Left cardiac atrium (tissue), 4 donors: ENCODE data around the gene CCNG1. TPM values are rescaled to one million over a fixed set of nuclear protein-coding genes. Genes with fewer than 3 reads are reported as not detected.
"Not testable (repeated sequence)": the region's sequence is repeated elsewhere in the genome, so short reads cannot be mapped to it uniquely, and the experiment has no call there.

Source experiments
- ATAC-seq, 2 donors: fragments of 200-7000 bp; cut with Tn5 transposase; one replicate each; pipeline ENCODE4 v1.9.1; 2020; ENCODE audit warnings: mild to moderate bottlenecking in 2 of 2, moderate library complexity in 2 of 2
- DNase-seq: peaks from one replicate; pipeline ENCODE4 v3.0.0-alpha.2; 2020
- intact Hi-C, 2 donors: fragments of 100-400 bp; cut with DNase I; formaldehyde crosslinking; loops; one replicate each; pipeline versions ENCODE4 v1.14.1 to v1.15.1; 2022 to 2023
- long read RNA-seq: library from polyadenylated mRNA; unstranded; transcript quantifications from one replicate; pipeline ENCODE4 v2.0.0, GENCODE V29; 2021
- total RNA-seq, 2 donors: library from RNA; stranded (reverse); fragmentation: NEBNext Ultra II Directional; extraction: Animal tissue kit (Norgen Biotek cat#: 25700); gene quantifications; one replicate each; pipeline ENCODE4 v1.2.1, GENCODE V29; 2021
- donor health status: DM: no; HTN: yes; CAD: no.
- donor health status: DM: no; HTN: yes; CAD: no; lungs with severe emphysema.
- donor health status: DM: yes; HTN: yes; CAD: no.
- donor health status: Dilated cardiomyopathy.

CCNG1 gene
- 10 to 100 TPM; 88.1 to 89.2 TPM for total RNA-seq
- long read RNA-seq, transcript CCNG1-202 (8 exons, 2,366 nt), result minor isoform, 109 of 288 reads
- long read RNA-seq, transcript CCNG1-201 (7 exons, 2,458 nt), result major isoform, 163 of 288 reads
- long read RNA-seq, partial matches to known transcripts, result 2 of 288 reads
- long read RNA-seq, other reads (novel, unspliced or antisense), result 13 of 288 reads

- peak; percentile 96 to 99 for ATAC-seq
- intact Hi-C loops, result no loop called here
- DNase-seq, result peak; percentile 96
Measured at GRCh38 chr5:163437309-163438182, at the start of gene CCNG1. Gene CCNG1 (plus strand): TSS chr5:163437595. CDS start chr5:163439257, 1,662 bp downstream.

GRCh38 chr5:163395792-163396191, 41.6 kb upstream of the CCNG1 start:
- intact Hi-C loops, result no loop called here
- no peak for ATAC-seq
- DNase-seq, result no peak

- DNase-seq, intact Hi-C loops, ATAC-seq: not testable (repeated sequence)
Measured at GRCh38 chr5:163396818-163397340, 40.5 kb upstream of the CCNG1 start.

- DNase-seq, result no peak
- intact Hi-C loops, result no loop called here
- no peak for ATAC-seq
Measured at GRCh38 chr5:163397354-163397753, 40.0 kb upstream of the CCNG1 start.

GRCh38 chr5:163399923-163400322, 37.5 kb upstream of the CCNG1 start:
- intact Hi-C loops, result no loop called here
- ATAC-seq (no peak), DNase-seq (no peak)

- no peak for ATAC-seq
- DNase-seq, result no peak
- intact Hi-C loops, result no loop called here
Measured at GRCh38 chr5:163401271-163401670, 36.1 kb upstream of the CCNG1 start.

- intact Hi-C loops, result no loop called here
- ATAC-seq, result no peak
- no peak for DNase-seq
Measured at GRCh38 chr5:163402007-163402406, 35.4 kb upstream of the CCNG1 start.

GRCh38 chr5:163404364-163405173, 32.8 kb upstream of the CCNG1 start:
- intact Hi-C loops, result no loop called here
- no peak for DNase-seq
- ATAC-seq, result no peak

GRCh38 chr5:163407034-163407655, 30.2 kb upstream of the CCNG1 start:
- ATAC-seq (no peak), DNase-seq (no peak)
- intact Hi-C loops, result no loop called here

- DNase-seq (peak; percentile 52), ATAC-seq (peak; percentile 88 to 93)
- intact Hi-C loops, result no loop called here
Measured at GRCh38 chr5:163408311-163408923, 29.0 kb upstream of the CCNG1 start.

GRCh38 chr5:163409384-163409783, 28.0 kb upstream of the CCNG1 start:
- ATAC-seq, result no peak
- intact Hi-C loops, result no loop called here
- DNase-seq, result no peak

- no peak for DNase-seq
- no peak for ATAC-seq
- intact Hi-C loops, result no loop called here
Measured at GRCh38 chr5:163410505-163410904, 26.9 kb upstream of the CCNG1 start.

- DNase-seq, ATAC-seq, intact Hi-C loops: not testable (repeated sequence)
Measured at GRCh38 chr5:163415673-163416072, 21.7 kb upstream of the CCNG1 start.

- ATAC-seq, result no peak
- intact Hi-C loops, result no loop called here
- no peak for DNase-seq
Measured at GRCh38 chr5:163424836-163425235, 12.6 kb upstream of the CCNG1 start.

GRCh38 chr5:163426128-163426527, 11.3 kb upstream of the CCNG1 start:
- ATAC-seq, DNase-seq, intact Hi-C loops: not testable (repeated sequence)

- no peak for DNase-seq
- no peak for ATAC-seq
- intact Hi-C loops, result no loop called here
Measured at GRCh38 chr5:163432544-163432943, 4.9 kb upstream of the CCNG1 start.

- ATAC-seq (no peak), DNase-seq (no peak)
- intact Hi-C loops, result no loop called here
Measured at GRCh38 chr5:163433271-163433670, 4.1 kb upstream of the CCNG1 start.

GRCh38 chr5:163434401-163434866, 3.0 kb upstream of the CCNG1 start:
- ATAC-seq (no peak), DNase-seq (no peak)

GRCh38 chr5:163436515-163436914, 880 bp upstream of the CCNG1 start:
- no peak for ATAC-seq
- intact Hi-C loops, result no loop called here

More at GRCh38 chr5:163434401-163434866, 3.0 kb upstream of the CCNG1 start:
- intact Hi-C loops, result no loop called here

More at GRCh38 chr5:163436515-163436914, 880 bp upstream of the CCNG1 start:
- no peak for DNase-seq
